ENCODE results near the gene TTLL11. TPM values are rescaled to one million over a fixed set of nuclear protein-coding genes. Genes with fewer than 3 reads are reported as not detected.
A peak's percentile ranks its signal among the peaks of the same experiment; 100 is the strongest.

The TTLL11 gene
- total and polyA plus RNA-seq, 8 donors: 3.4 to 7.5 (median 5.5) TPM

- no peaks in the 10 kb centered on the region for H3K36me3 ChIP-seq
- no peaks in the 10 kb centered on the region for H3K27me3 ChIP-seq
- FAIRE-seq (no peak), DNase-seq (no peak), ATAC-seq (no peak)
- intact Hi-C loops (cut with DNase I): no loop called here
- no peaks in the 10 kb centered on the region for H3K9me3 ChIP-seq
- H3K4me3 ChIP-seq: no peak overlapping the region
- no peak overlapping the region for H3K27ac ChIP-seq
- WGBS, 2 donors: 93% methylated on average over 4 of the region's 4 CpGs
- H3K4me1 ChIP-seq: no peaks in the 10 kb centered on the region
- TF ChIP-seq CTCF (IDR thresholded peaks at IDR 0.05): no peak
Observed at GRCh38 chr9:122011818-122012498, 81.2 kb downstream of the TTLL11 start.

- FAIRE-seq (no peak), ATAC-seq (no peak), DNase-seq (no peak)
- 89 to 91% methylated on average over 10 of the region's 10 CpGs for WGBS, 2 donors
- H3K27me3 ChIP-seq: no peaks in the 10 kb centered on the region
- no peak overlapping the region for H3K4me3 ChIP-seq
- H3K27ac ChIP-seq: no peak overlapping the region
- no peak for TF ChIP-seq CTCF (IDR thresholded peaks at IDR 0.05)
- H3K9me3 ChIP-seq: no peaks in the 10 kb centered on the region
- H3K36me3 ChIP-seq: no peaks in the 10 kb centered on the region
- H3K4me1 ChIP-seq: no peaks in the 10 kb centered on the region
- intact Hi-C loops (cut with DNase I): no loop called here
Observed at GRCh38 chr9:122008559-122008958, 84.5 kb downstream of the TTLL11 start.

- no peak for FAIRE-seq
- no peaks in the 10 kb centered on the region for H3K4me1 ChIP-seq
- no peak overlapping the region for H3K27ac ChIP-seq
- no peak for TF ChIP-seq CTCF (IDR thresholded peaks at IDR 0.05)
- intact Hi-C loops (cut with DNase I): no loop called here
- 23 to 29% methylated on average over 1 of the region's 1 CpG for WGBS, 2 donors
- H3K9me3 ChIP-seq: no peaks in the 10 kb centered on the region
- no peak overlapping the region for H3K4me3 ChIP-seq
- ATAC-seq: no peak
- H3K27me3 ChIP-seq: no peaks in the 10 kb centered on the region
- no peaks in the 10 kb centered on the region for H3K36me3 ChIP-seq
- DNase-seq: no peak
Observed at GRCh38 chr9:122007837-122008236, 85.3 kb downstream of the TTLL11 start.

- intact Hi-C loops (cut with DNase I): no loop called here
- FAIRE-seq: no peak
- H3K4me1 ChIP-seq: no peaks in the 10 kb centered on the region
- no peaks in the 10 kb centered on the region for H3K9me3 ChIP-seq
- peak in 1 of 4 donors; percentile 47 for ATAC-seq
- no peak overlapping the region for H3K4me3 ChIP-seq
- no peaks in the 10 kb centered on the region for H3K36me3 ChIP-seq
- WGBS, 2 donors: 31 to 32% methylated on average over 1 of the region's 1 CpG
- TF ChIP-seq CTCF (IDR thresholded peaks at IDR 0.05): peak in 1 of 4 donors; percentile 16
- no peaks in the 10 kb centered on the region for H3K27me3 ChIP-seq
- DNase-seq: no peak
- H3K27ac ChIP-seq: no peak overlapping the region
Observed at GRCh38 chr9:122005597-122005996, 87.5 kb downstream of the TTLL11 start.

GRCh38 chr9:122004589-122004988, 88.5 kb downstream of the TTLL11 start:
- Histone ChIP-seq H3K27me3 (no peaks in the 10 kb centered on the region), H3K9me3 (no peaks in the 10 kb centered on the region), H3K4me3 (no peak overlapping the region), H3K36me3 (no peaks in the 10 kb centered on the region), H3K27ac (no peak overlapping the region), H3K4me1 (no peaks in the 10 kb centered on the region)
- ATAC-seq: no peak
- no peak for TF ChIP-seq CTCF (IDR thresholded peaks at IDR 0.05)
- FAIRE-seq: no peak
- DNase-seq: no peak
- WGBS, 2 donors: 80 to 88% methylated on average over 6 of the region's 6 CpGs
- intact Hi-C loops (cut with DNase I): no loop called here

Data from pancreas (tissue), 10 donors.